Neural progenitor cell (in vitro differentiated cells): Measurements from ENCODE around the gene TAGAP.

Experiments used
- CTCF ChIP-seq: fragments of 200-600 bp; sonication (generic); IDR thresholded peaks from 2 replicates; pipeline ENCODE4 v1.5.1; 2017; ENCODE audit warnings: antibody characterized with exemption, mild to moderate bottlenecking
- EZH2 ChIP-seq: fragments of 200-600 bp; sonication (generic); IDR thresholded peaks from 2 replicates; pipeline ENCODE4 v1.6.1; 2017; ENCODE audit warnings: antibody characterized with exemption, mild to moderate bottlenecking, moderate library complexity
- EZH2phosphoT487 ChIP-seq: fragments of 200-600 bp; sonication (generic); IDR thresholded peaks from 2 replicates; pipeline ENCODE4 v1.6.1; 2017; ENCODE audit warnings: antibody characterized with exemption

- TF ChIP-seq CTCF (no peak), EZH2 (no peak), EZH2phosphoT487 (no peak)
Measured at GRCh38 chr6:159079367-159079766, 34.6 kb upstream of the TAGAP start.
